MCF 10A (cell line): ENCODE data around the gene FUCA1. TPM values are rescaled to one million over a fixed set of nuclear protein-coding genes. Genes with fewer than 3 reads are reported as not detected.
"Not testable (repeated sequence)": the region's sequence is repeated elsewhere in the genome, so short reads cannot be mapped to it uniquely, and the experiment has no call there.

Experiments
- BruUV-seq: library from RNA; stranded (reverse); fragments of 400-500 nt; replicated peaks from 2 replicates; lab custom pipeline; 2021; lab: Mats Ljungman, UMichigan
- CTCF ChIA-PET: fragments of 300-600 bp; sonication (Branson Sonifier 250); formaldehyde crosslinking; extraction: SDS; loops from one replicate; lab custom pipeline; 2021; ENCODE audit warnings: antibody characterized with exemption, inconsistent platforms; lab: Yijun Ruan, JAX
- POLR2A ChIA-PET: fragments of 300-600, 350-650 bp; sonication (Branson Sonifier 250); formaldehyde crosslinking; extraction: SDS; loops from one replicate; lab custom pipeline; 2020; ENCODE audit warnings: antibody characterized with exemption, inconsistent platforms; lab: Yijun Ruan, JAX
- DNase-seq: peaks from one replicate; pipeline ENCODE4 v3.0.0-alpha.2; 2018; ENCODE audit not compliant: unreplicated experiment
- H3K27ac Mint-ChIP-seq: one replicate; pipeline ENCODE4 v1.8.0; 2022; ENCODE audit warnings: mild to moderate bottlenecking, low read depth, mixed read lengths; ENCODE audit not compliant: unreplicated experiment
- H3K27me3 Mint-ChIP-seq: one replicate; pipeline ENCODE4 v1.8.0; 2022; ENCODE audit warnings: mixed read lengths; ENCODE audit not compliant: insufficient read depth, unreplicated experiment
- H3K36me3 Mint-ChIP-seq: one replicate; pipeline ENCODE4 v1.8.0; 2022; ENCODE audit warnings: mild to moderate bottlenecking, moderate library complexity, mixed read lengths; ENCODE audit not compliant: insufficient read depth, unreplicated experiment
- H3K4me1 Mint-ChIP-seq: one replicate; pipeline ENCODE4 v1.8.0; 2022; ENCODE audit warnings: mixed read lengths; ENCODE audit not compliant: insufficient read depth, unreplicated experiment
- H3K4me3 Mint-ChIP-seq: one replicate; pipeline ENCODE4 v1.8.0; 2022; ENCODE audit warnings: mild to moderate bottlenecking, moderate library complexity, mixed read lengths; ENCODE audit not compliant: unreplicated experiment
- H3K9me3 Mint-ChIP-seq: one replicate; pipeline ENCODE4 v1.8.0; 2022; ENCODE audit warnings: mixed read lengths; ENCODE audit not compliant: unreplicated experiment
- CTCF ChIP-seq: fragments of 200-600 bp; IDR thresholded peaks from one replicate; pipeline ENCODE4 v1.8.0; 2022; ENCODE audit warnings: antibody characterized with exemption, mild to moderate bottlenecking; ENCODE audit not compliant: unreplicated experiment
- intact Hi-C: fragments of 100-400 bp; cut with micrococcal nuclease; formaldehyde crosslinking; loops from 2 replicates; pipeline ENCODE4 v1.14.1; 2022
- total RNA-seq: library from RNA; stranded (reverse); gene quantifications from 2 replicates; pipeline ENCODE4 v1.2.3, GENCODE V29; 2022

Gene FUCA1
- total RNA-seq, 1 experiment from 2014 or later: 7.9 TPM

DNA sequence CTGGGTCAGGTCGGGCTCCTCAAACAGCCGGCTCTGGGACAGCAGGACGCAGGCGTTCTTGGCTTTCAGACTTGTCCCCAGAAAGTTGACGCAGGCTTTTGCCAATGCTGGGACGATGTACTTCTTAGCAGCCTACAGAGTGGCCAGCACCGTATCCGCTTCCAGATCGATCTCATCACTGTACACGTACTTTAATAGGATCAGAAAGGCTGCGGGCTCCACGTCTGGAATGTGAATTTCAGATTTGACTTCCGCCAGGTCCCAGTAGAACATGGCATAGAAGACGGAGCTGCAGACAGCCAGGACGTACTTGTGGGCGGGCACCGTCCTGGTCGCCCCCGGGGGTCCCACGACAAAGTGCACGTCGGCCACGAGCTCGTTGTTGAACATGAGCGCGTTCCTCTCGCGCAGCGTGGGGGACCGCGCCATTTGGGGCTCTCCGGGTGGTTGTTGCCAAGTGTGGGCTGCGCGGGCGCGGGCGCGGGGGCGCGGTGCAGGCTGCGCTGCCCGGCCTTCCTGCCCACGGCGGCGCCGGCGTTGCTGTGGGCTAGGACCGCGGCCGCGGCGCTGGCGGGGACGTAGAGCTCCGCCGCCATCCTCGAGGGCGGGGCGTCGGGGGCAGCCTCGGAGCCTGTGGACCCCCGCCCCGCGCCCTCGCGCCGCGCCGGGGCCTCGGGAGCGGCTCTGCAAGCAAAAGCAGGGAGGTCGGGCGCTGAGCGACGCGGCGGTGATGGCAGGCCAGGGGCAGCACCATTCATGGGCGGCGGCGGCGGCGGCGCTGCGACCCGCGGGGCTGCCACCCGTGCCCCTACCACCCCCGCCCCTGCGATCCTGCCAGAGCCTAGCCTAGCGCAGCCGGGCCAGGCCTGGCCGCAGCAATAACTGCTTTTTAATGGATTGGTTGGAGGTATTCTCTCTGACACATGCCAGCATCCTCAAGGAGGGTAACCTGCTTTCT is 34.5 kb upstream of the FUCA1 start:
- peaks cover 24% of the 10 kb centered on the region for H3K27me3 Mint-ChIP-seq

DNA sequence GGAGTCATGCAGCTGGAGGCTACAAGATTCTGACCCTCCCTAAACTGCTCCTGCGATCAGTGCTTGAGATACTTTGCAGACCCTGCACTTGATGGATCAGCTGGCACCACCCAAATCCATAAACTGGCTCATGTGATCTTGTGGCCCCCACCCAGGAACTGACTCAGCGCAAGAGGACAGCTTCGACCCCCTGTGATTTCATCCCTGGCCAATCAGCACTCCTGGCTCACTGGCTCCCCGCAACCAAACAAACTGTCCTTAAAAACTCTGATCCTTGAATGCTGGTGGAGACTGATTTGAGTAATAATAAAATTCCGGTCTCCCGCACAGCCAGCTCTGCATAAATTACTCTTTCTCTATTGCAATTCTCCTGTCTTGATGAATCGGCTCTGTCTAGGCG is 31.9 kb upstream of the FUCA1 start:
- H3K36me3 Mint-ChIP-seq, POLR2A ChIA-PET, H3K9me3 Mint-ChIP-seq, intact Hi-C loops, H3K27ac Mint-ChIP-seq, H3K4me3 Mint-ChIP-seq, BruUV-seq, DNase-seq: not testable (repeated sequence)
- Mint-ChIP-seq H3K27me3 (peaks cover 24% of the 10 kb centered on the region), H3K4me1 (peaks cover 14% of the 10 kb centered on the region)
- CTCF ChIA-PET: interaction anchor here (0.6 to 1.2 kb wide), 2 partner anchors 90 to 134 kb away, joined by 3 read pairs; no protein-coding TSS in a partner anchor

More for the DNA sequence above, 34.5 kb upstream of the FUCA1 start:
- Mint-ChIP-seq H3K9me3 (no peaks in the 10 kb centered on the region), H3K4me3 (no peak overlapping the region), H3K4me1 (peaks cover 8% of the 10 kb centered on the region), H3K36me3 (no peaks in the 10 kb centered on the region), H3K27ac (no peak overlapping the region)
- ChIA-PET CTCF (no interaction called here), POLR2A (interaction anchor here (1.3 kb wide), 1 partner anchor 28 kb away, joined by 3 read pairs; no protein-coding TSS in a partner anchor)
- intact Hi-C loops: no loop called here
- no peak for TF ChIP-seq CTCF
- DNase-seq: no peak
- no TSS peak for BruUV-seq

DNA sequence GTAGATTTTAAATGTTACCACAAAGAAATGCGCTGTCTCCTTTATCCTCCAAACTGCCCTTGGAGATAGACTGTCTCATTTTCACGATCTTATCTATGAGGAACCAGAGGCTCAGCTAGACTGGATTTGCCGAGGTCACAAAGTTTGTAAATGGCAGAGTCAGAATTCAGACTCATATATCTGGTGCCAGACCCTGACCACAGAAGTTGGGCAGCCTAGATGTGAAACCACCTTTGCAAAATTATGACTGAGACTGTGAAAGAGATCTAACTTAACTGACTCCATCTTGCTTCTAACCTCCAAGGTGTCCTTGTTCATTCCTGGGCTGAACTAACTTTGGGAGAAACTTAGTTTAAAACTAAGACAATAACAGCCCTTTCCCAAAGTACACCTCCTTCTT is 31.0 kb upstream of the FUCA1 start:
- no peaks in the 10 kb centered on the region for H3K9me3 Mint-ChIP-seq
- CTCF ChIA-PET: no interaction called here
- DNase-seq: no peak
- H3K27me3 Mint-ChIP-seq: peaks cover 24% of the 10 kb centered on the region
- peaks cover 6% of the 10 kb centered on the region for H3K4me1 Mint-ChIP-seq
- POLR2A ChIA-PET: no interaction called here
- H3K36me3 Mint-ChIP-seq: no peaks in the 10 kb centered on the region
- H3K4me3 Mint-ChIP-seq: no peak overlapping the region
- no peak for TF ChIP-seq CTCF
- no TSS peak for BruUV-seq
- no peak overlapping the region for H3K27ac Mint-ChIP-seq
- intact Hi-C loops: no loop called here

- POLR2A ChIA-PET: interaction anchor here (0.6 to 1.5 kb wide), 11 partner anchors 9 to 413 kb away, joined by 3 to 8 read pairs (median 4); partner anchors contain the start of genes ASAP3 and PNRC2
- Mint-ChIP-seq H3K4me1 (peaks cover 6% of the 10 kb centered on the region), H3K27me3 (peaks cover 24% of the 10 kb centered on the region), H3K27ac (no peak overlapping the region), H3K36me3 (no peaks in the 10 kb centered on the region), H3K9me3 (no peaks in the 10 kb centered on the region), H3K4me3 (no peak overlapping the region)
- BruUV-seq: no TSS peak
- no peak for TF ChIP-seq CTCF
- intact Hi-C loops: no loop called here
- peak; percentile 72 for DNase-seq
- CTCF ChIA-PET: interaction anchor here (0.8 to 1.8 kb wide), 3 partner anchors 20 to 343 kb away, joined by 3 to 8 read pairs (median 3); no protein-coding TSS in a partner anchor
Measured at GRCh38 chr1:23897083-23897482, 29.0 kb upstream of the FUCA1 start.
